Kidney epithelial cell (primary cell): Measurements from ENCODE around the gene TMEM237. TPM values are rescaled to one million over a fixed set of nuclear protein-coding genes. Genes with fewer than 3 reads are reported as not detected.

Source experiments
- DNase-seq: peaks from one replicate; pipeline ENCODE4 v3.0.0-alpha.2; 2010; ENCODE audit warnings: low read depth
- H3K27me3 ChIP-seq: 2 replicates; pipeline ENCODE4 v1.6.0; 2011; ENCODE audit warnings: low read length; ENCODE audit not compliant: control insufficient read depth, insufficient read depth
- H3K36me3 ChIP-seq: 2 replicates; pipeline ENCODE4 v1.5.1; 2011; ENCODE audit warnings: low read length; ENCODE audit not compliant: control insufficient read depth, insufficient read depth
- H3K4me3 ChIP-seq: 2 replicates; pipeline ENCODE4 v1.5.1; 2011; ENCODE audit warnings: low read depth, mild to moderate bottlenecking, control low read depth, low read length
- total RNA-seq: library from RNA; depleted of rRNA; stranded (reverse); fragments of >200 nt; gene quantifications from 2 replicates; pipeline ENCODE4 v1.2.3, GENCODE V29; 2015
- TF ChIP-seq, protein P1 (sequence below): IDR thresholded peaks from 2 replicates; pipeline ENCODE4 v1.5.1; 2011; ENCODE audit warnings: mild to moderate bottlenecking, moderate library complexity, low read length, control low read depth, inconsistent platforms; ENCODE audit not compliant: insufficient read depth, poor library complexity, severe bottlenecking

Gene TMEM237, protein sequence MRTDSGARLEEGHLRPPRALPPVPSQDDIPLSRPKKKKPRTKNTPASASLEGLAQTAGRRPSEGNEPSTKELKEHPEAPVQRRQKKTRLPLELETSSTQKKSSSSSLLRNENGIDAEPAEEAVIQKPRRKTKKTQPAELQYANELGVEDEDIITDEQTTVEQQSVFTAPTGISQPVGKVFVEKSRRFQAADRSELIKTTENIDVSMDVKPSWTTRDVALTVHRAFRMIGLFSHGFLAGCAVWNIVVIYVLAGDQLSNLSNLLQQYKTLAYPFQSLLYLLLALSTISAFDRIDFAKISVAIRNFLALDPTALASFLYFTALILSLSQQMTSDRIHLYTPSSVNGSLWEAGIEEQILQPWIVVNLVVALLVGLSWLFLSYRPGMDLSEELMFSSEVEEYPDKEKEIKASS
- 24.4 and 34.5 TPM in 2 replicates for total RNA-seq

DNA sequence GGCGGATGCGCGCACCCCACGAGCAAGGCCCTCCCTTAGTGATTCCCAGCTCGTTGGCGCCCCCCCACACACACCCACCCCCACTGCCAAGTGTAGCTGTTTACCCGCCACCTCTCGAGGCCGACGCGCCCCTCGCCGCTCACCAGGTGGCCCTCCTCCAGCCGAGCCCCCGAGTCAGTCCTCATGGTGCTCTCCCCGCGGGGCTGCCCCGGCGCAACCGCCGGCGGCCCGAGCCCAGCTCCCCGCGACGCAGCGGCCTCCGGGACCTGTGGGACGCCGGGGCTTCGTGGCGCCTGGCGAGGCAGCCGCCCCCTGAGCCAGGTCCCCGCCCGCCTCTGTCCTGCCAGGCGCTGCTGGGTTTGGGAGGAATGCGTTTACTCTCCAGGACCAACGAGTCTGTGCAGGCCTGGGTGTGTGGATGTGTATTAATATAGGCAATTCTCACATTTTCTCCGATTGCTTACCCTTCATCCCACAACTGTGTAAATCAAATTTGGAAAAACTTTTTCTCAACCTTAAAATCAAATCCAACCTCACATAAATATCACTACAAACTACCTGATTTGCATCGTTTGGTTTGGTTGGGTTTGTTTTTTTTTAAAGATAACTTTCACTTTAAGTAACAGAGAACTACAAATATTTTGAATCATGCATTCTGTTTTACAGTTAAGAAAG lies at the start of gene TMEM237:
Gene TMEM237, minus strand, starts transcription at position 288 of the 675 bp plus-strand sequence. Its CDS starts 103 bp downstream, at position 185.
- no peak for DNase-seq
- H3K27me3 ChIP-seq = no peaks in the 10 kb centered on the region
- TF ChIP-seq, protein P1, sequence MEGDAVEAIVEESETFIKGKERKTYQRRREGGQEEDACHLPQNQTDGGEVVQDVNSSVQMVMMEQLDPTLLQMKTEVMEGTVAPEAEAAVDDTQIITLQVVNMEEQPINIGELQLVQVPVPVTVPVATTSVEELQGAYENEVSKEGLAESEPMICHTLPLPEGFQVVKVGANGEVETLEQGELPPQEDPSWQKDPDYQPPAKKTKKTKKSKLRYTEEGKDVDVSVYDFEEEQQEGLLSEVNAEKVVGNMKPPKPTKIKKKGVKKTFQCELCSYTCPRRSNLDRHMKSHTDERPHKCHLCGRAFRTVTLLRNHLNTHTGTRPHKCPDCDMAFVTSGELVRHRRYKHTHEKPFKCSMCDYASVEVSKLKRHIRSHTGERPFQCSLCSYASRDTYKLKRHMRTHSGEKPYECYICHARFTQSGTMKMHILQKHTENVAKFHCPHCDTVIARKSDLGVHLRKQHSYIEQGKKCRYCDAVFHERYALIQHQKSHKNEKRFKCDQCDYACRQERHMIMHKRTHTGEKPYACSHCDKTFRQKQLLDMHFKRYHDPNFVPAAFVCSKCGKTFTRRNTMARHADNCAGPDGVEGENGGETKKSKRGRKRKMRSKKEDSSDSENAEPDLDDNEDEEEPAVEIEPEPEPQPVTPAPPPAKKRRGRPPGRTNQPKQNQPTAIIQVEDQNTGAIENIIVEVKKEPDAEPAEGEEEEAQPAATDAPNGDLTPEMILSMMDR = no peak
- H3K4me3 ChIP-seq = peak within 1 kb of the TSS; percentile 98
- H3K36me3 ChIP-seq = no peaks in the 10 kb centered on the region

GRCh38 chr2:201685156-201685555 lies 41.9 kb upstream of the TMEM237 start:
- Histone ChIP-seq H3K36me3 (no peaks in the 10 kb centered on the region), H3K27me3 (no peaks in the 10 kb centered on the region), H3K4me3 (no peak overlapping the region)
- TF ChIP-seq, protein P1 = no peak
- no peak for DNase-seq

- no peak for DNase-seq
Observed at GRCh38 chr2:201680743-201681142, 37.4 kb upstream of the TMEM237 start.

DNA sequence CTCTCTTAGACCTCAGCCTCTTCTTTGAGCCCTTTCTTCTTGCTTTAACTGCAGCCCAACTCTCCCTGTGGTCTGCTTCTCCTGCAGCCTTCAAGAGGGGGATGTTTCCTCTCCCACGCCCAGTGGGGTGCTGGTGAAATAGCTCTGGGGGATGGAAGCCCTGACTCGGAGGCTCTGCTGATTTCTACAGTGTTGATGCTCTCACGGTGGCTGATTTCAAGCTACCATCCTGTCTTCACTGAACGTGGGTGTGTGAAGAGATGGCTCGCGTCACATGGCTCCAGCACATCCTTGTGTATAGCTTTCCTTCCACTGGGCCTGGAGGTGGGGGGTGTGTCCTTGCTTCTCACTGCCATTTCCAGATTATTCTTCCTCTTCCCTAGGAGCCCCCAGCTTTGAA lies 35.1 kb upstream of the TMEM237 start:
- Histone ChIP-seq H3K4me3 (no peak overlapping the region), H3K27me3 (no peaks in the 10 kb centered on the region), H3K36me3 (no peaks in the 10 kb centered on the region)
- TF ChIP-seq, protein P1 = no peak
- no peak for DNase-seq

More at GRCh38 chr2:201680743-201681142, 37.4 kb upstream of the TMEM237 start:
- H3K4me3 ChIP-seq = no peak overlapping the region
- H3K27me3 ChIP-seq = no peaks in the 10 kb centered on the region
- TF ChIP-seq, protein P1 = peak; percentile 42
- H3K36me3 ChIP-seq = no peaks in the 10 kb centered on the region

GRCh38 chr2:201675454-201675853 lies 32.2 kb upstream of the TMEM237 start:
- no peaks in the 10 kb centered on the region for H3K27me3 ChIP-seq
- TF ChIP-seq, protein P1 = no peak
- H3K4me3 ChIP-seq = no peak overlapping the region
- no peak for DNase-seq
- no peaks in the 10 kb centered on the region for H3K36me3 ChIP-seq

GRCh38 chr2:201674794-201675193 lies 31.5 kb upstream of the TMEM237 start:
- H3K4me3 ChIP-seq = no peak overlapping the region
- no peak for DNase-seq
- H3K36me3 ChIP-seq = no peaks in the 10 kb centered on the region
- H3K27me3 ChIP-seq = no peaks in the 10 kb centered on the region
- TF ChIP-seq, protein P1 = no peak
